Measurements from ENCODE around the gene PSMF1.

GRCh38 chr20:1188347-1188746, 69.9 kb downstream of the PSMF1 start:
- TF ChIP-seq CTCF (IDR thresholded peaks at IDR 0.05; ENCODE audit: low read length) (no peak), EZH2 (optimal IDR thresholded peaks at IDR 0.05; ENCODE audit: low read depth, low read length) (no peak)

Measured in MM.1S (cell line).